KBM-7 (cell line): ENCODE results near the gene SMC6.

ENCODE experiments used
- DNase-seq: peaks from one replicate; pipeline ENCODE4 v3.0.0-alpha.2; 2015
- in situ Hi-C: fragments of 300-500 bp; cut with MboI; formaldehyde crosslinking; loops from 2 replicates; pipeline ENCODE4 v1.14.3; 2020; ENCODE audit warnings: low sequenced_read_pairs, low pct_unique_long_range_greater_than_20kb, mixed read lengths

SMC6 gene

DNA sequence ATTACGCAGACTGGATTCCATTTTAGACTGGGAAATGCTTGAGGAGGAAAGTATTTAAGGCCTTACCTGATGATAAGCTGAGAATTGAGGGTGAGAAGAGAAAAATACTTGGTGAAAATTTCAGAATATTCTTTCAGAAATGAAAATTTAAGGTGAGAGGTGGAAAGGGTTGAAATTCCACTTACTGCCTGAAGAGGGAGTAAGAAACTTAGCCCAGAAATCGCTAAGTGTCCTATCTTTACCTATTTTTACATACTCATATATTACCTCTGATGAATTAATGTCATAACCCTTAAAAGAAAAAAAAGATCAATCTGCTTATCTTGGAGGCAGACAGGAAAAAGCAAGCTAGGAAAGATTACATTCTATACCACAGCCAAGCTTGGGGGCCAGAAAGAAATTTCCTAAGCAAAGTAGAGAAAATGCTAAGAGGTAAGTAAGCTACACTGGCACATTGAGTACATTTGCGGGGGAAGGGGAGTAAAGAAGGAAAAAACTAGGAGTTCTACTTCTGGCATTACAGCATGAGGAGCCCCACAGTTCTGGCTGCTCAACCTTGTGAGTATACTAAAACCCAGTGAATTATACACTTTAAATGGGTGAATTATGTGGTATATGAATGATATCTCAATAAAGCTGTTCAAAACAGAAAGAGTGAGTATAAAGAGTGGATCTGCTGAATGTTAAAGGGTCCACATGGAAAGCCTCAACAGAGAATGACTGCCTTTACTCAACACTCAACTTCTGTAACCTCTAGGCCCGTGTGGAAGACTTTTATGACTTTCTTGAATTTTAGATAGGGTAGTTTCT is 33.8 kb downstream of the SMC6 start:
- in situ Hi-C loops, result no loop called here
- DNase-seq, result peak; percentile 24

- no peak for DNase-seq
- in situ Hi-C loops, result no loop called here
Observed at GRCh38 chr2:17718689-17719088, 34.9 kb downstream of the SMC6 start.

GRCh38 chr2:17717666-17718065 is 35.9 kb downstream of the SMC6 start:
- in situ Hi-C loops, result no loop called here
- DNase-seq, result no peak

GRCh38 chr2:17713291-17713690 is 40.3 kb downstream of the SMC6 start:
- DNase-seq, result no peak
- in situ Hi-C loops, result no loop called here

DNA sequence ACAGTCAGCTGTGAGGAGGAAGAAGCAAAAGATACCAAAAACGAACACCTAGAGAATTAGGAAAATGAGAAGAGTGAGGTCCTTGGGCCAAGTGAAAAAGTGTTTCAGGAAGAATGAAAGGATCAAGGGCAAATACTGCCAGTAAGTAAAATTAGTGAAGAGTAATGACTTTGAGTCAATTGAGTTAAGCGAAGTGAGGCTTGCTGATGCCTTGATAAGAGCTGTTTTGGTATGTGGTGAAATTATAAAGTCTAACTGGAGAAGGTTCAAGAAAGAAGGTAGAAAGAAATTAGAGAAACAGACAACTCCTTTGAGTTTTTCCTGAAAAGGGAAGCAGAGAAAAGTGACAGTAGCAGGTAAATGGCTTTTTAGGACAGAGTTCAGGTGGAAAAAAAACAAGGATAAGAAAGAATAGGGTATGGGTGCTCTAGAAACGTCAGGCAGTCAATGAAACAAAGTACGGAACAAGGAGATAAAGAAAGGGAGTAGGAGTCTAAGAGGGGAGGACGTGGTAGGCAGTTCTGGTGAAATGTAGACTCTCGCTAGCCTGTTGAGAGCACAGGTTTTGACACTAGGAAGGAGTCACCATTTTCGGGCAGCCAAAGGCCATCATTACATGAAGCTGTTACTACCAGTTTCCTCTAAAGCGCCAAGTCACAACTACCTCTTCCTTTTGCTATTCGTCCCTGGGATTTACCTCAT is 42.9 kb downstream of the SMC6 start:
- no peak for DNase-seq
- in situ Hi-C loops, result no loop called here

GRCh38 chr2:17709897-17710296 is 43.7 kb downstream of the SMC6 start:
- in situ Hi-C loops, result no loop called here
- DNase-seq, result no peak

GRCh38 chr2:17708501-17708900 is 45.1 kb downstream of the SMC6 start:
- in situ Hi-C loops, result no loop called here

GRCh38 chr2:17706845-17707244 is 46.8 kb downstream of the SMC6 start:
- DNase-seq, result no peak
- in situ Hi-C loops, result no loop called here

More at GRCh38 chr2:17708501-17708900, 45.1 kb downstream of the SMC6 start:
- no peak for DNase-seq

DNA sequence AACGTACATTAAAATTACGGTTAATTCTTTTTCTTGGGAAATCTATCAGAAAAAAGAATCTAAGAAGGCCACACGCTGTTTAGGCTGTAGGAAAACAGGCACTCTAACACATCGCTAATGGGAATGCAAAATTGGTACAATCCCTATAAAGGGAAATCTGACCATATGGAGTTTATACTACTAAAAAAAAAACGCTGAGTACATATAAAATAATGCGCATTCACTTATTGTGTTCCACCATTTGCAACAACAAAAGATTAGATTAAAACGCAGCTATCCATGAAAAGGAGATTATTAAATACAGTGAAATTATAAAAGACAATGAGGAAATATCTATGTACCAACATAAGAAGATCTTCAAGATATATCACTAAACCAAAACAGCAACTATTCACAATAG is 62.8 kb downstream of the SMC6 start:
- in situ Hi-C loops, result no loop called here
- DNase-seq, result no peak

DNA sequence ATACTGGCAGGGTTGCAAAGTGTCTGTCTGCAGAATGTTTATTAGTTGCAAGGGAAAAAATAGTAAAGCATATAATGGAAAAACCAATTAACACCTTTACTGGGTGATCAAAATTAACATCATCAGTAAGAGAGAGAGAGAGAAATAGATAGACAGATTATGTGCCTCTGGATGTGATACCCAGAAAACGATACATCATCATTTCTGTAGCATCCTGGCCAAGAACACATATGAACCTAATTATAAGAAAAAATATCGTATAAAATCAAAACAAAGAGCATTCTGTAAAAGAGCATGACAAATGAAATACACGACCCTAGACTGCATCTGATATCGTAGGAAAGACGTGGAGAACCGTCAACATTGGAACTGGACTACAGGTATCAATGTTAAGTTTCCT is 64.6 kb downstream of the SMC6 start:
- in situ Hi-C loops, result no loop called here

DNA sequence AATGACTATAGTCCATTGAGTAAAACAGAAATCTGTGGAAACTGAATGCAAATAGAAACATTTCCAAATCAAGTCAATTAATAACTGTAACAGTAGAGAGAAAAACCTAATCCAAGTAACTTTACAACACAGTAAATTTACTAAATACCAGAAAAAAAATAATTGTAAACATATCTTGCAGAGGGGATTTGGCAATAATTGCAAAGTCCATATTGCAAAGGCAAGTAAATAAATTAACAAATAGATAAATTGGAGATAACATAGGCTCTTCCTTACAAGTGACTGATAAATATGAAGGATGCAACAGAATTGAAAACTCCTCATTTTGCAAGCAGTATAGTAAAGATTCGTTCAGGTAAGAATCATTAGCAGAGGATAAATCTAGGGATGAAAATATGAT is 65.0 kb downstream of the SMC6 start:
- in situ Hi-C loops, result no loop called here
- no peak for DNase-seq

More for the DNA sequence above, 64.6 kb downstream of the SMC6 start:
- no peak for DNase-seq

GRCh38 chr2:17683981-17684380 is 69.6 kb downstream of the SMC6 start:
- in situ Hi-C loops, result no loop called here
- no peak for DNase-seq

GRCh38 chr2:17682098-17682857 is 71.3 kb downstream of the SMC6 start:
- in situ Hi-C loops, result no loop called here
- DNase-seq, result no peak

- in situ Hi-C loops, result no loop called here
- no peak for DNase-seq
Observed at GRCh38 chr2:17680119-17680518, 73.5 kb downstream of the SMC6 start.

DNA sequence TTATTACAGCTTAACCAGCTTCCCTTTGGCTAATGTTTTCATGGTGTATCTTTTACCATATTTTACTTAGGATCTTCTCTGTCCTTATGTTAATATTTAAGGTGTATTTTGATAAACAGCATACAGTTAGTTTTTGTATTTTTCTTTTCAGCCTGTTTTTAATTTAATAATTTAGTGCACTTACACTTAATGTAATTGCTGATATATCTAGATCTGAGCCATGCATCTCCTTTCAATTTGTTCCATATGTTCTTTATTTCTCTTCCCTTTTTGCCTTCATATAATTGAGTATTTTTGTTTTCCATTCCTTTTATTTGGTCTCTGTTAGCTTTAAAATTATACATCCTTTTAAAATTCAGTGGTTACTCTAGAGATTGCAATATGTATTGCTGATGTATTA is 78.8 kb downstream of the SMC6 start:
- in situ Hi-C loops, result no loop called here
- no peak for DNase-seq

GRCh38 chr2:17672583-17673317 is 80.9 kb downstream of the SMC6 start:
- in situ Hi-C loops, result no loop called here
- DNase-seq, result no peak

GRCh38 chr2:17667898-17668297 is 85.7 kb downstream of the SMC6 start:
- in situ Hi-C loops, result no loop called here
- DNase-seq, result no peak

- DNase-seq, result no peak
- in situ Hi-C loops, result no loop called here
Observed at GRCh38 chr2:17664534-17664933, 89.1 kb downstream of the SMC6 start.

DNA sequence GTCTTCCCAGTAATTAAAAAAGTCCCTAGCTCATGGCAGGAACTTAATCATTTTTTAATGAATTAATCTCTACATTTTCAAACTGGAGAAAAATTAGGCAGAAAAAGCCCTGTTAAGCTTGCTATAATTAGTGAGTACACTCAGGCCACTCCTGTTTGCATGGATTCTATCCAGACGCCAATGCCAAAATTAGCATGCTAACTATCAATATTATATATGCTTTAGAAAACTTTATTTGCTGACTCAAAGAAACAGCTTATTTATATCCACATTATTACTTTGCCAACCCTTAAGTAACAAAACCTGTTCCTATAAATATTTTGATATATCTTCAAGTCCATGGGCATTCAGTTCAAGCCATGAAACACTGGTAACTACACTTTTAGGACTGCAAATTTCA is 90.9 kb downstream of the SMC6 start:
- in situ Hi-C loops, result no loop called here
- no peak for DNase-seq
